Activated T-cell treated with anti-CD3 and anti-CD28 coated beads, Interleukin-2, amount 50 U/mL, for 1 hour (primary cell): Measurements from ENCODE around the gene KIF11.

Experiments used
- DNase-seq: peaks from one replicate; pipeline ENCODE4 v3.0.0-alpha.2; 2020

KIF11 gene

DNA sequence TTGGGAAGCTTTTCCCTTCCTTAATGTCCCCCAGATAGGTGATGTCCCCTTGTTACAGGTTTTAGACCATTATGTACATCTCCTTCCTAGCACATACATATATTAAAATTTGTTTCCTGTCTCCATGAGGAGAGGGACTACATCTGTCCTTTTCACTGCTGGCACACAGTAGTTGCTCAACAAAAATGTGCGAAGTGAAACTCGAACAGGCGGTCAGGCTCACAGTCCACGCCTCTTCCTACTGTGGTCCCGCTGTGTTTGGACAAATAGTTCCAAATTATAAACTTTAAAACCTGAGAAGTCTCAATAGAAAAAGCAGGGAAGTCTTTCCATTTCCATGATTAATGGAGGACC is 95.6 kb downstream of the KIF11 start:
- no peak for DNase-seq

DNA sequence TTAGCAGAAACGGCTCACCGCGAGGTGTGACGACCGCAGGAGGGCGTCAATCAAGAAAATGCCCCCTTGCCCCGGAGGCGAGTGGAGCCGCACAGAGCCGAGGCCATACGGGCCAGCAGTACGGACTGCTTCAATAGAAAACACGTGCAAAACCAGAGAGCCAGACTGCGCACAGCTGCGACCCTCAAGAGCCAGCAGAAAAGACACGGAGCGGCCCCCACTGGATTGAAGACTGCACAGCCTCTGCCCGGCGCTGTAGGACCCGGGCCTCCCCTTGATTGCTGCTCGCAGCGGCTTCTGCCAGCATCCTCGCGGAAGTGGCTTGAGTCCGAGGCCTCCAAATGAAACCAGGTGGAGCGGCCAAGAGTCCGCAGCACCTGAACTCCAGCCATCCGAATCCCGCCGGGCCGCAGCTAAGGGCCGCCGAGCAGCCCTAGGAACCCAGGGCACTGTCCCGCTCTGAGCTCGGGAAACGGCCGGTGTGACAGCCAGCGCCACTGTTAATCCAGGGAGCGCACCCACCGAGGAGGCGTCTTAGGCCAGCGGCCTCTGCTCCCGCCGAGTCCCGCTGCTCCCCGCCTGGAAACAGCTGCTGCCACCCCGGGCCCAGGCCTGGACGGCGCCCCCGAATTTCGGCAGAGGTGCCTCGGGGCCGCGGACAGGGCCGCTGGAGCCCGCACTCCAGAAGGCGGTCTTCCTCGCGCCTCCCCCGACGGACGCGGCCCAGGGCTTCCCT is 96.2 kb downstream of the KIF11 start:
- DNase-seq = no peak

DNA sequence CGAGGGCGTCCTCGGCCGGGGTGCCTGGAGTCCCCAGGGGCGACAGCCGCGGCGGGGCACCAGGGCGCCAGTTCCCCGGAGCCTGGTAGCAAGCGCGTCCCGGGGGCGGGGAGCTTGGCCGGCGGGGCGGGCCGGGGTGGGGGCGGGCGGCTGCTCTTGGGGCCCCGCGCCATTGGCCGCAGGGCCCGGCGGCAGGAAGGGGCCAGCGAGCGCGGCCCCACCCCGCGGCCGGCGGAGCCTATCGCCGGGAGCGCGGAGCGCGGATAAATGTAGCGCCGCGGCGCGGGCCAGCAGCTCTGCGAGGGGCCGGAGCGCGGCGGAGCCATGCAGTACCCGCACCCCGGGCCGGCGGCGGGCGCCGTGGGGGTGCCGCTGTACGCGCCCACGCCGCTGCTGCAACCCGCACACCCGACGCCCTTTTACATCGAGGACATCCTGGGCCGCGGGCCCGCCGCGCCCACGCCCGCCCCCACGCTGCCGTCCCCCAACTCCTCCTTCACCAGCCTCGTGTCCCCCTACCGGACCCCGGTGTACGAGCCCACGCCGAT is 96.8 kb downstream of the KIF11 start, which contains the start of gene HHEX:
Gene HHEX, plus strand, starts transcription at position 293 of the 548 bp plus-strand sequence. Its CDS starts 32 bp downstream, at position 325.
- DNase-seq = peak; percentile 55

DNA sequence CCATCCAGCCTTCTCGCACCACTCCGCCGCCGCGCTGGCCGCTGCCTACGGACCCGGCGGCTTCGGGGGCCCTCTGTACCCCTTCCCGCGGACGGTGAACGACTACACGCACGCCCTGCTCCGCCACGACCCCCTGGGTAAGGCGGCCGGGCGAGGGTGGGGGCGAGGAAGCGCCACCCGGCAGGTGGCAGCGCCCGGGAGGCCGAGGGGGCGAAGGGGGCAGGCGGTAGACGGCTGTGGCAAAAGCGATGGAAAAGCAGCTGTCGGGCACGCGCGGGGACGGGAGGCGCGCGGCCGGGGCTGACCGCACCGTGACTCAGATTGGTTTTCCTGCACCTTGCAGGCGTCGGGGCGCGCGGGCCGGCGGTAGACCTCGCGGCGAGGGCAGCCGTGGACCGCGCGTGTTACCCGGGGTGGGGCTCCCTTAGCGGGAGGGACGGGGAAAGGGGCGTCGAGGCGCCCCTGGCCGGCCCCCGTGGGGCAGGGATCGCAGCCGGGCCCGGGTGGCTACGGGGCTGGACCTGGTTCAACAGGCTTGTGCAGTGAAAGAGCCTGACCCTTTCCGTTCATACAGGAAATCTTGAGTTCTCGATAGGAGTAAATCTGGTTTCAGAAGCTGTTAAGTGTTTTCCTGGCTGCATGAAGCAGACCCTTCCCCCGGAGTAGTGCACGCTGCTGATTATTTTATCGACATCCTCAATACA is 97.4 kb downstream of the KIF11 start:
- DNase-seq = peak; percentile 72

DNA sequence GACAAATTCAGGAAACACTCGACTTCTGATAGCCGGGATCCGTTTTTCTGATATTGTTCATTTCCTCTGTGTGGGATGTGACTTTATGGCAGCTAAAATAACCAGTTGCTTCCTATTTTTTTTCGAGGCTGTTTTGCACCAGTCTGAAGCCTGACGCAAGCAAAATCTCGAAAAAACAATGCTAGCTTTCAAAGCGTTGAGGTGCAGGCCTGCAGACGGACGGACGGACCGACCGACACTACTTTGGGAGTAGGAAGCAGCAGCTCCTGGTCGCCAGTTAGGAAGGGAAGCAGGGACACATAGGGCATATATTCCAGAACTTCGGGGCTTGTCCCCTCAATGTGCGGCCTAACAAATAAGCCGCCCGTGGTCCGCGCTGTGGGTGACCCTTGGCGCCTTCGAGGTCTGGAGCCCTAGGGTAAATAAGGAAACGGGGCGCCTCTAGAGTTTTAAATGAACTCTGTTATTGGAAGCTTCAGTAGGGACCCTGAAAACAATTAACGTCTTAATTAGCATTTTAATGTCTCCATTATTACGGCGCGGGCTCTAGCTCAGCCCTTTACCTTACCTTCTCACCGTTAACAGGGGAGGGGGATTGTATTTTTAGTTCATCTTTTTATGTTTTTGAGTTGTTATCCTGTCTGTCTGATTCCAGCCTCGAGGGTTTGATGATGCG is 98.1 kb downstream of the KIF11 start:
- DNase-seq = peak; percentile 19

DNA sequence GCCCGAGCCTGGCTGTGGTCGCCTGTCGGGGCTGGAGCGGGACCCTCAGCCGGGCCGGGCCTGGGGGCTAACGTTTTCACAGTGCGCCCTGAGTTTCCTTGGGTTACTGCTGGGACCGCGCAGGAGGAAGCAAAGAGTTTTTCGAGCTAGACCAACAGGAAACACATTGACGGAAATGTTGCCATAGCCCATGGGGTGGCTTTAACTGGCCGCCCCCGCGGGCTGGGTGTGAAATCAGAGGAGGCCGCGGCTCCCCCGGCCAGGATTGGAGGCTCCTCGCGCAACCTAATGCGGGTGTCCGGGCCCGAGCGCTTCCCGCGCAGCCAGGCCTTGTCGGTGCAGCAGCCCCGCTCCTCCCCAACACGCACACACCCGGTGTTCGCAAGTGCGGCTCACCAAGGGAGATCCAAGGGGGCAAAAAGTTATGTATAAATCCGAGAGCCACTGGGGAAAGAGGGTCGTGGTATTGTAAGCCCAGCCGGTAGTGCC is 98.7 kb downstream of the KIF11 start:
- DNase-seq = peak; percentile 31

DNA sequence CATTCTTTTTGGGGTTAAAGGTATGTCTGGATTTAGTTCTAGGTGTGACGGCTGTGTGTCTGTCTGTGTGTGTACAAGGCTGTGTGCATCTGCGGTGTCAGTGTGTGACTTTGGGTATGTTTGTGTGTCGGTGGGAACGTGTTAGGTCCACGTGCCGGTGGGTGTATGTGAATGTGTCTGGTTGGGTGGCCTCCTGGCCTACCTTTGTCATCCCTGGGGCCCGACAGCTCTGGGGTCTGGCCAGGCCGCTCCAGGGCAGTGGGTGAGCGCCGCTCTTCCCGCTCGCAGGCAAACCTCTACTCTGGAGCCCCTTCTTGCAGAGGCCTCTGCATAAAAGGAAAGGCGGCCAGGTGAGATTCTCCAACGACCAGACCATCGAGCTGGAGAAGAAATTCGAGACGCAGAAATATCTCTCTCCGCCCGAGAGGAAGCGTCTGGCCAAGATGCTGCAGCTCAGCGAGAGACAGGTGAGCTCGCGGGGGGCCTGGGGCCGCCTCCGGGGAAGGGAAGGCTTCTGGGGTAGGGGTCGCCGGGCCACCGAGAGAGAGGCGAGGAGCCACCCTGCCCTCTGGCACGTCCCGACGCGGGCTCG is 99.2 kb downstream of the KIF11 start:
- DNase-seq = peak; percentile 17

DNA sequence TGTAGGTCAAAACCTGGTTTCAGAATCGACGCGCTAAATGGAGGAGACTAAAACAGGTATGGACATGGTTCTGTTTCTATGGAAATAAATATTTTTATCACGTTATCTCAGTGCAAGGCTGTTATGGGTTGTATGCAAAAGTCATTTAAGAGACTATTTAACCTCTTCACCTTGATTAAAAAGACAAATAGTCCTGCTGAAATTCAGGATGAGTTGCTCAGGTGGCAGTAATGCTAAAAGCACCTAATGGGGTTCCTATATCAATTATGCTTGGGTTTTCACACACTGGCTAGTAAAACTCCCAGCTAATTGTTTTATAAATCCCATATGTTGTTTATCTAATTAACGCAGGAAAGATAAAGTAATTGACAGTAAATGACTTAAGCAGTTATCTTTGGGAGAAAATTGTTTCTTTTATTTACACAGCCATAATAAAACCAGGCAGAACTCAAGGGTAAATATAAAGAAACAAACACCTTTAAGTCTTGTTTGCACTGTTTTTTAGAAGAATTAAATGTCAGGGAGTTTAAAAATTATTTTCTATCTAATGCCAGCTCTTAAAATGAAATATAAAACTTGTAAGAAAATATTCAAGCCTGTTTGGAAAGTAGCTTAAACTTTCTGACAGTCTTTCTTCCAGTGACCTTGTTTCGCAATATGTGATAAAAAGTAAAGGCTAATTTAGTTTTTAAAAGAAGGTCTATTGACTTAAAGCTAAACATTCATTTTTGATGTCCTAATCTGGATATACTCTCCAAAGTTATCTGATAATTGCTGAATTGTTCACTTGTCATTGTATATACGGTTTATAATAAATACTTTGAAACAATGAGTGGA is 100.0 kb downstream of the KIF11 start:
- DNase-seq = no peak

DNA sequence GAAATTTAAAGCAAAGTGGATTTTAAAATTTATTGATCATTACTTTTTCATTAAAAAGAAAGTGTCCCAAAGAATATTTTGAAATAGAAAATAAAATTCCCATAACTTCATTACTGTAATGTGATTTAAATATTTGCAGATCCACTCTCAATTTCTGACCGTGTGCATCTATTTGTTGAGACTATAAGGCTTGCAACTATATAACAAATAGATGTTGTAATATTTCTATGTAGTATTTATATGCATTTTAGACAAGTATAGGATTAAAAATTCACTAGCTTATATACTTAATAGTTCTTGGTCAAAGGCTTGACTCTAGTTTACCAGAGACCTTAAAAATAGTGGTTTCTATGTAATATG is 100.6 kb downstream of the KIF11 start:
- DNase-seq = no peak

DNA sequence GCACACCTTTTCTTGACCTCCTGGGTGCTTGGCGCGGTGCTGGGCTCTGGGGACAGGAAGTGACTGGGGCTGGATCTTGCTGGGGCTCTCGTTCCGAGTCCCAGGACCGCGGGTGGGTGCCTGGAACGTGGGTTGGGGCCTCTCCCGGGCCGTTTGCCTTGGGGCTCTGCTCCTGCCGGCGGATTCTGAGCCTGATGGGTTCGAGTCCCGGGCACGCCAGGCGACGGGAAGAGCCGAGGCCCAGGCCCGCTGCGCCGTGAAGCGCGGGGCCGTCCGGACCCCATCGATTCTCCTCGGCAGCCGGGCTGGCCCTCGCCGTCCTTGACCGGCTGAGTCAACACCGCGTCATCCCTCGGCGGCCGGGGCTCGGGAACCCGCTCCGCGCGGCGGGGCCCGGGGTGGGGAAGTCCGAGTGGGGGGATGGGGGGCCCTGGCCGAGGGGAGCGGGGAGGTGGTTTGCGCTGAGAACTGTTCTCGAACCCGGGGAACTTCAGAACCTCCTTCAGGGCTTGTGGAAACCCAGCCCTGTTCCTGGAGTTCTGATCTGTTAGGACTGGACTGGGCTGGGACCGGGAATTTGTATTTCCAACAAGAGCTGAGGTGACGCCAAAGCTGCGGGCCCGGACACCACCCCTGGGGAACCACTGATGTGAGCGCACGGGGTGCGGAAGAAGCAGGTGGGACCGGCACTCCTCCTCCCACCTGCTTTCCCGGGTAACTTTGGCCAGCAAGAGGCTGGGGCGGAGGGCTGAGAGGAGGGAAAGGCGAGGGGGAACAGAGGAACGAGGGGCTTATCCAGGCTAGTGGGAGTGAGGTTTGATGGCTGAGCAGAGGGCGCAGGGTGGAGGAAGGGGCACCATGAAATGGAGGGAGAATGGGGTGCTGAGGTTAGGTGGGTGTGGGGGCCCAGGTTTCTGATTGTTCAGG is 103.0 kb downstream of the KIF11 start:
- no peak for DNase-seq

DNA sequence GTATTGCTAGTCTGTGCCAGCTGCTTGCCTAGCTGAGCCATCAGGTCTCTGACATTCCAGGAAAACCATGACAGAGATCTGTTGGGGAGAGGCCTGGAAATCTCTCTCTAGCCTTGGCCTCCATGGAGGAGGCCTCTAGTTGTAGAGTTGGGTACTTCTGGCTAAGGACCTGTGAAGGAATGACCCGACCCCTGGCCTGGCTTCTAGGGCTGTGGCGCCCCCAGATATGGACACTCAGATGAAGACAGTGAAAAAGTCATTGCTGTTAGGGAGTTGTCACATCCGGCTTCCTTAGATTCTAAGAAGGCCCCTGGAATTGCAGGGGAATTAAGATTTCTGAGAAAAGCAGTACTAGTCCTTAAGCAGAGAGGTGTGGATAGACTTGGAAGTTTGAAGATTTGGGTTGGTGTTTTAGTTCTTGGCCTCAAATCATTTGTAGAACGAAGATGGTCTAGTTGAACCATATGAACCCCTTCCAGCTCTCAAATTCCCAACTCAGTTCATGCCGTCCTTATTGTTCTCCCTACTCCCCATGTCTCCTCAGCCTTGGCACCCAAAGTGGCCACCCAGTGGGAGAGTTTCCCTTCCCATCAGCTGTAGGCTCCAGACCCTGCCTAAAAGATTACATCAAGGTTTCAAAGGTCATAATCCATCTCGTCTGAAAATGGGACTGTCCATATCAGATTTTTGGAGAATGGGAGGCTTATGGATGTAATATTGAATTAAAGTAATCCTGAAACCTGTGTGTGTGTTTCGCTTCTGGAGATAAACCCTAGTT is 103.9 kb downstream of the KIF11 start:
- DNase-seq = no peak

DNA sequence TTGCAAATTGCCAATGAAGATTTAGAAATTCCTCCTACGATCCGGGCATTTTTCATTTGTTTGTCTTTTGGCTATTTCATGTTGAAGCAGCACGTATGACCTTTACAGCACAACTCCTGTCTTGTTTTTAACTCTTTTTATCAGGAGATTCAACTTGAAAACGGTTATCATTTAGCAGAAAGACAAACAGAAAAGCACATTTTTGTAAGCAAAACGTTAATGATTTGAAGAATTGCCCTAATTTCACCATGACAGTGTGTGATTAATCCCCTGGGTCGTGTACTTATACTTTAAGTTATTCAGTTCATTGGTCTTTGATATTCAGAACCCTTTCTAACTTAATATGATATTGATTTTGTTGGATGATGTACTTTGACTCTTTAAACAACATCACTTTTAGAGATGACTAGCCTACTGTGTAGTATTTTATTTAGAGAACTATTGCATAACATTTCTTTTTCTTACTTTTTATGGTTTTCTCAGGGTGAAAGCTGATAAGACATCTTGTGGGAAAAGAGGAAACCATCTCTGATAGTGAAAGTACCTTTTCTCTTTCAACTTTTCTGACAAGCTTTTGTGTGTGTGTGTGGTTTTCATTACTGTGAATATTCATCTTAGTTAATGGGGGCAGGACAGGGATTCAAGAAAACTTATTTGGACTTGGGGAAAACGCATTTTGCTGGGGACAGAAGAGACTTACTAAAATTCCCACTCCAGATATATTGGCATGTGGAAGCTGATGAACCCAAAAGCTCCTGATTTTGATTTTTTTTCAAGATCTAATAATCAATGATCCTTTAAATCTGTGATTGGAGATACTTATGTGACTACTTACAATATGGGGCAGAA is 105.0 kb downstream of the KIF11 start:
- no peak for DNase-seq

DNA sequence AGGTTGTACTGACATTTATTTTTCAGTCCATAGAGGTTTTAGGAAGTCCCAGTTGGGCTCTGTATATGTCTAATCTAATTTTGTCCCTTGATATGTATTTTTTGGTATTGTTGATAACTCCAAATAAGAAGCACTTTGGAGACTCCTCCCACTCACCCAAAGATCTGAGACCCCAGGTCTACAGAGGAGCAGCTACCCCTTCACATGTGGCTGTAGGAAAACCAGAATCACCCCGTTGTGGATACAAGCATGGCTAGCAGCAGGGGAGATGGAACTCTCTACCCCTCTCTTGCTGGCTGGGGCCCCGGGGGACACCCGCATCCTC is 106.2 kb downstream of the KIF11 start:
- no peak for DNase-seq

DNA sequence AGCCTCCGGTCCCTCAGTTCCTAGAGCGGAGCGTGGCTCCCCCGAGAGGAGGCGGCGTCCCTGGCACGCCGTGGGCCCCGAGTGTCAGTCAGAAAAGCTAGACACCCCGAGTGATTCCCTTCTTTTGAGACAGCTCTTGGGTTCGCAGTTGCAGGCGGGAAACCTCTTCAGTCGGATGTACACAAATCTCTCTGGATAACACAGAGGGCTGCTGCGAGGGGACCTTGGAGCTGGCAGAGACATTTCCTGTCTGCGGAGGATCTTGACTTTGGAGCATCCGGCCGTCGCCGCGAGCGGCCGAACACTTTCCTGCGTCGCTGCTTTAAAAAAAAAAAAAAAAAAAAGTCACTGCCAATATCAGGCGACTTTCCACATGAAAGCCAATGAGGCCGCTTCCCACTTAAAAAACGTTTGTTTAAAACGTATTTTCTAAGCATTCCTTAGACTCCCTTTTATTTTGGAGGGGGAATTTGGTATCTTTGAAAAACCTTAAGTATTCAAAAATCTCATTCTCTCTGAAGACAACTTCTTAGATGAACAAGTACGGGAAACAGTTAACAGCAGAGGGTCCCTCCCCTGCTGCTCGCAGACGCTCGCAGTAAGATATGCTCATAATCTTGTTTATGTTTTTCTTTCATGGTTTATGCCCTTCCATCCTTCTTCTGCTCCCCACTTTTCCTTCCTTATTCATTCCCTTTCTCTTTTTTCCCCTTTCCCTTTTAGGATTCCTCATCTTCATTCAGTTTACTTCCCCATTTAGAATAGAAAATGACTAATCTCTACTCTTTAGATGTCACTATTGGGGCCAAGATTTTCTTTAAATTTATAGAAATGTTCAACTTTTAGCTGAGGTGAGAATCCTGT is 106.8 kb downstream of the KIF11 start:
- peak; percentile 36 for DNase-seq

DNA sequence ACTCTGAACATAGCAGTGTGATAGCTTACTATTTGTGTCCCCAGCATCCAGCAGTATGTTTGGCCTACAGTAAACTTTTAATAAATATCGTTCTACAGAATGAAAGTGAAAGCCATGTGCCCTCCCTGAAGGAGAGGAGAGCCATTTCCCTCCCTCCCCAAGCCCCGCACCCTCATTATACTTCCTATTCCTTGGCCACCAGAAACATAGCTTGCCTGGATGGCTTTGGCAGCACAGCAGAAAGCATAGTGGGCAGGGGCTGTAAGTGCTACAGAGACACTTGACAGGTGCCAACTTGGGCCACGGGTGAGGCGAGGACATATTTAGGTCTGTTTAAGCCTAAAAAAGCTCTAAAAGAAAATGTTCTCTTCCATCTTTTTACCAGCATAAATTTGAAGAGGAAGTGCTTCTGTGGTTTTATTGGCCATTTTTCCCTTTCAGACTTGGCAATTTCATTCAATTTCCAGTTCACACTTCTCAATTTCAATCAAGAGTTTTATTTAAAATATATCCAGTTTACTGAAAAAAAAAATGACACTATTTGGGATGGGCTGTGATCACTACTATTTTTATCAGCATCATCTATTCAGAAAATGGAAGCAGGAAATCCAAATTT is 109.5 kb downstream of the KIF11 start:
- no peak for DNase-seq
